Measurements from ENCODE around the gene TAF4B. TPM values are rescaled to one million over a fixed set of nuclear protein-coding genes. Genes with fewer than 3 reads are reported as not detected.

TAF4B gene
- polyA plus RNA-seq, 3 donors = 0.64 to 1.2 (median 0.92) TPM

DNA sequence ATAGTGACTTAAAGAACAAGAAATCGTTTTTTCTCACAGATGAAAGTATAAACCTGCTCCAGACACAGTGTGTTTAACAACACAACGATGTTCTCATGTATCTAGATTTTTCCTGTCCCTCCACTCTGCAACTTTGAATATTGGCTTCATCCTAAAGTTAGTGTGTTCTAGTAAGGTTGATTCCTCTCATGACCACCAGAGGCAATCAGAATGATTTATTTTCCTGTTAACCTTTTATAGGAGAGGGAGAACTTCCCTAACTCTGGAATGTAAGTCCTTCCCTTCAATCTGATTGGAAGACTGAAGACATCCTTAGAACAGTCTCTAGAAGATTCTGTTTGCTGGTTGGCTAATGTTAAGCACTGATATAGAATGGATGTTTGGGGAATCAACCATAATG is 41.0 kb upstream of the TAF4B start:
- no peaks in the 10 kb centered on the region for H3K9me3 ChIP-seq (replicated peaks in 1 of 2; ENCODE audit: control insufficient read depth in 1 of 2, insufficient read depth in 1 of 2, low read length in 2 of 2)
- H3K27me3 Mint-ChIP-seq (ENCODE audit: low read depth in 3 of 3) = peaks cover 0 to 4% (median 1%) of the 10 kb centered on the region in 3 donors
- no peak overlapping the region for H3K4me2 ChIP-seq (replicated peaks; ENCODE audit: extremely low read depth, low read length, poor library complexity, severe bottlenecking)
- intact Hi-C loops (cut with micrococcal nuclease) = no loop called here
- peaks cover 2% of the 10 kb centered on the region for H3K4me1 Mint-ChIP-seq
- H3K4me1 ChIP-seq (ENCODE audit: control insufficient read depth in 1 of 2, insufficient read depth in 2 of 2, low read length in 2 of 2) = no peaks in the 10 kb centered on the region
- TF ChIP-seq, protein P1, sequence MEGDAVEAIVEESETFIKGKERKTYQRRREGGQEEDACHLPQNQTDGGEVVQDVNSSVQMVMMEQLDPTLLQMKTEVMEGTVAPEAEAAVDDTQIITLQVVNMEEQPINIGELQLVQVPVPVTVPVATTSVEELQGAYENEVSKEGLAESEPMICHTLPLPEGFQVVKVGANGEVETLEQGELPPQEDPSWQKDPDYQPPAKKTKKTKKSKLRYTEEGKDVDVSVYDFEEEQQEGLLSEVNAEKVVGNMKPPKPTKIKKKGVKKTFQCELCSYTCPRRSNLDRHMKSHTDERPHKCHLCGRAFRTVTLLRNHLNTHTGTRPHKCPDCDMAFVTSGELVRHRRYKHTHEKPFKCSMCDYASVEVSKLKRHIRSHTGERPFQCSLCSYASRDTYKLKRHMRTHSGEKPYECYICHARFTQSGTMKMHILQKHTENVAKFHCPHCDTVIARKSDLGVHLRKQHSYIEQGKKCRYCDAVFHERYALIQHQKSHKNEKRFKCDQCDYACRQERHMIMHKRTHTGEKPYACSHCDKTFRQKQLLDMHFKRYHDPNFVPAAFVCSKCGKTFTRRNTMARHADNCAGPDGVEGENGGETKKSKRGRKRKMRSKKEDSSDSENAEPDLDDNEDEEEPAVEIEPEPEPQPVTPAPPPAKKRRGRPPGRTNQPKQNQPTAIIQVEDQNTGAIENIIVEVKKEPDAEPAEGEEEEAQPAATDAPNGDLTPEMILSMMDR (IDR thresholded peaks at IDR 0.05) = peak; percentile 20
- H3K36me3 Mint-ChIP-seq = no peaks in the 10 kb centered on the region
- no peak overlapping the region for H3K27ac Mint-ChIP-seq
- no peaks in the 10 kb centered on the region for H3K27me3 ChIP-seq (ENCODE audit: control insufficient read depth in 2 of 2, insufficient read depth in 2 of 2, low read length in 2 of 2)
- peaks cover 0 to 6% (median 2%) of the 10 kb centered on the region in 7 donors for H3K9me3 Mint-ChIP-seq
- no peaks in the 10 kb centered on the region for H4K20me1 ChIP-seq (ENCODE audit: insufficient read depth, low read length)
- no peaks in the 10 kb centered on the region for H3K79me2 ChIP-seq (ENCODE audit: insufficient read depth, low read length)
- H2AFZ ChIP-seq (ENCODE audit: insufficient read depth, low read depth, low read length, poor library complexity, severe bottlenecking) = no peak overlapping the region
- no peak overlapping the region for H3K9ac ChIP-seq (ENCODE audit: insufficient read depth, low read length, poor library complexity, severe bottlenecking)
- DNase-seq = no peak
- H3K36me3 ChIP-seq (replicated peaks in 1 of 2; ENCODE audit: control insufficient read depth in 1 of 2, insufficient read depth in 2 of 2, low read length in 2 of 2) = no peaks in the 10 kb centered on the region
- no peak overlapping the region for H3K4me3 ChIP-seq (replicated peaks in 1 of 3; ENCODE audit: low read depth in 2 of 3, low read length in 3 of 3)
- no peak overlapping the region for H3K4me3 Mint-ChIP-seq
- no peak overlapping the region for H3K27ac ChIP-seq (ENCODE audit: low read depth in 1 of 2, low read length in 2 of 2)
- WGBS (ENCODE audit: insufficient coverage) = no CpG with 5 or more reads among the region's 2 CpGs

DNA sequence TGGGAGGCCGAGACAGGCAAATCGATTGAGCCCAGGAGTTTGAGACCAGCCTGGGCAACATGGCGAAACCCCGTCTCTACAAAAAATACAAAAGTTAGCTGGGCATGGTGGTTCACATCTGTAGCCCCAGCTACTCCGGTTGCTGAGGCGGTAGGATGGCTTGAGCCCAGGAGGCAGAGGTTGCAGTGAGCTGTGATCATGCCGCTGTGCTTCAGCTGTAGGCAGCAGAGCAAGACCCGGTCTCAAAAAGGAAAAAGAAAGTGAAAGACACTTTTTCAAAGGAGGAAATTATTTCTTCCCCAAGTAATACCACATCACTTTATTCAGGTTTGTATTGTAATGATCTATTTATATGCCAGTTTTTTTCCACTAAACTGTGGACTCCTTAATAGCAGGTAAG is 35.7 kb upstream of the TAF4B start:
- H2AFZ ChIP-seq (ENCODE audit: insufficient read depth, low read depth, low read length, poor library complexity, severe bottlenecking) = peak overlapping the region; percentile 83
- H3K79me2 ChIP-seq (ENCODE audit: insufficient read depth, low read length) = no peaks in the 10 kb centered on the region
- Mint-ChIP-seq H3K27me3 (ENCODE audit: low read depth in 3 of 3) (peaks cover 0 to 2% (median 0%) of the 10 kb centered on the region in 3 donors), H3K4me1 (peaks cover 8% of the 10 kb centered on the region), H3K27ac (peak overlapping the region in 5 of 7 donors; percentile 46 to 77 (median 58)), H3K9me3 (peaks cover 0 to 4% (median 0%) of the 10 kb centered on the region in 7 donors), H3K36me3 (no peaks in the 10 kb centered on the region), H3K4me3 (peak overlapping the region; percentile 72 to 91)
- intact Hi-C loops (cut with micrococcal nuclease) = no loop called here
- no peaks in the 10 kb centered on the region for H4K20me1 ChIP-seq (ENCODE audit: insufficient read depth, low read length)
- peak overlapping the region; percentile 2 to 62 (median 17) for H3K4me3 ChIP-seq (replicated peaks in 1 of 3; ENCODE audit: low read depth in 2 of 3, low read length in 3 of 3)
- TF ChIP-seq, protein P1 (IDR thresholded peaks at IDR 0.05) = no peak
- H3K4me1 ChIP-seq (ENCODE audit: control insufficient read depth in 1 of 2, insufficient read depth in 2 of 2, low read length in 2 of 2) = no peaks in the 10 kb centered on the region
- H3K36me3 ChIP-seq (replicated peaks in 1 of 2; ENCODE audit: control insufficient read depth in 1 of 2, insufficient read depth in 2 of 2, low read length in 2 of 2) = no peaks in the 10 kb centered on the region
- peak overlapping the region; percentile 61 for H3K9ac ChIP-seq (ENCODE audit: insufficient read depth, low read length, poor library complexity, severe bottlenecking)
- peak overlapping the region; percentile 47 for H3K4me2 ChIP-seq (replicated peaks; ENCODE audit: extremely low read depth, low read length, poor library complexity, severe bottlenecking)
- peak in 1 of 3 donors; percentile 4 for DNase-seq
- H3K27ac ChIP-seq (ENCODE audit: low read depth in 1 of 2, low read length in 2 of 2) = peak overlapping the region in 1 of 2 donors; percentile 29
- no peaks in the 10 kb centered on the region for H3K27me3 ChIP-seq (ENCODE audit: control insufficient read depth in 2 of 2, insufficient read depth in 2 of 2, low read length in 2 of 2)
- 47% methylated on average over 4 of the region's 8 CpGs for WGBS (ENCODE audit: insufficient coverage)
- no peaks in the 10 kb centered on the region for H3K9me3 ChIP-seq (replicated peaks in 1 of 2; ENCODE audit: control insufficient read depth in 1 of 2, insufficient read depth in 1 of 2, low read length in 2 of 2)
